ENCODE measurements around the gene CACFD1.

Gene CACFD1

GRCh38 chr9:133459476-133460404, at the start of gene CACFD1:
TSS of gene CACFD1 (plus strand) at chr9:133459978. CDS start at chr9:133460067, 89 bp downstream.
- peak; percentile 79 to 90 for DNase-seq (ENCODE audit: low read depth in 1 of 2, low spot score in 1 of 2)

DNA sequence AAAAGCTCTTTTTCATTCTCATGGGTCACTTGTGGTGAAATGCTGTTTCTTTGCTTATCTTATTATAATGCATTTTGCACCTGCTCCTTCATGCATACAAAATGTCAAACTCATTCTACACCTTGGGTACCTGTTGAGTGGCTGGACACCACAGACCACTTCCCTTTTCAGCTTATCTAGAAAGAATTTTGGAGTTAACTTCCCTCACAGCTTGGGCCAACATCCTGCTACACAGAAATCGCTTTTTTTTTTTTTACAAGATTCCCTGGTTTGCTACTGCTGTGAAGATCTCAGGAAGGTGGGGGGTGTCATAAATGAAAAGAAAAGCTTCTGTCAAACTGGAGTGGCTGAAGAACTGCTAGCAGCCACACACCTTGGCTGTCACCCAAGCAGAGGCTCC, 44.6 kb upstream of the CACFD1 start:
- no peak for DNase-seq (ENCODE audit: low read depth in 1 of 2, low spot score in 1 of 2)

GRCh38 chr9:133417541-133418461, 42.0 kb upstream of the CACFD1 start, which contains the start of gene REXO4:
TSS of gene REXO4 (minus strand) at chr9:133418010. CDS start at chr9:133417844, 166 bp downstream.
- DNase-seq (ENCODE audit: low read depth in 1 of 2, low spot score in 1 of 2), result peak; percentile 82 to 84

- DNase-seq (ENCODE audit: low read depth in 1 of 2, low spot score in 1 of 2), result no peak
Observed at GRCh38 chr9:133419005-133419404, 40.8 kb upstream of the CACFD1 start.

- no peak for DNase-seq (ENCODE audit: low read depth in 1 of 2, low spot score in 1 of 2)
Observed at GRCh38 chr9:133420392-133420827, 39.4 kb upstream of the CACFD1 start.

- DNase-seq (ENCODE audit: low read depth in 1 of 2, low spot score in 1 of 2), result no peak
Observed at GRCh38 chr9:133421615-133422542, 37.9 kb upstream of the CACFD1 start, which contains the start of gene ADAMTS13. TSS of gene ADAMTS13 (plus strand) at chr9:133422367. CDS start at chr9:133422444, 77 bp downstream.

DNA sequence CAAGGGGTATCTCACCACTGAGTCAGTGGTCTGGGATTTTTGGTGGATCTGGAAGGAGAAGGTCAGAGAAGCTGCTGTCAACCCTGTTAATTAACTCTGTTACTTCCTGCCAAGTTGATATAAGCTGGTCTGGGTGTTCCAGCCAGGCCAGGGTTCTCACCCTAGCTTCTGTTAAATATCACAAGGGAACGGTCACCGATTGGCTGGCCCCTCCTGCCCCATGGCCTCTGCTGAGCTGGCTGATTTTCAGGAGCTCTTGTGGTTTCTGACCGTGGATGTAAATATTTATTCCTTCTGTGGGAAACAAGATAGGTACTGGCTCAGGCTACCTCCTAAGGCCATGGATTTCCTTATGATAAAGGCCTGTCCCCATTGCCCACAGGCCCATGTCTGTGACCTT, 36.6 kb upstream of the CACFD1 start:
- no peak for DNase-seq (ENCODE audit: low read depth in 1 of 2, low spot score in 1 of 2)

GRCh38 chr9:133424187-133424586, 35.6 kb upstream of the CACFD1 start:
- no peak for DNase-seq (ENCODE audit: low read depth in 1 of 2, low spot score in 1 of 2)

GRCh38 chr9:133425049-133425632, 34.6 kb upstream of the CACFD1 start:
- DNase-seq (ENCODE audit: low read depth in 1 of 2, low spot score in 1 of 2), result no peak

GRCh38 chr9:133426011-133426410, 33.8 kb upstream of the CACFD1 start:
- DNase-seq (ENCODE audit: low read depth in 1 of 2, low spot score in 1 of 2), result no peak

- DNase-seq (ENCODE audit: low read depth in 1 of 2, low spot score in 1 of 2), result no peak
Observed at GRCh38 chr9:133427658-133428348, 32.0 kb upstream of the CACFD1 start.

- no peak for DNase-seq (ENCODE audit: low read depth in 1 of 2, low spot score in 1 of 2)
Observed at GRCh38 chr9:133428617-133429101, 31.1 kb upstream of the CACFD1 start.

GRCh38 chr9:133429214-133429613, 30.6 kb upstream of the CACFD1 start:
- no peak for DNase-seq (ENCODE audit: low read depth in 1 of 2, low spot score in 1 of 2)

- no peak for DNase-seq (ENCODE audit: low read depth in 1 of 2, low spot score in 1 of 2)
Observed at GRCh38 chr9:133429641-133430161, 30.1 kb upstream of the CACFD1 start.

- DNase-seq (ENCODE audit: low read depth in 1 of 2, low spot score in 1 of 2), result no peak
Observed at GRCh38 chr9:133430244-133430643, 29.5 kb upstream of the CACFD1 start.

DNA sequence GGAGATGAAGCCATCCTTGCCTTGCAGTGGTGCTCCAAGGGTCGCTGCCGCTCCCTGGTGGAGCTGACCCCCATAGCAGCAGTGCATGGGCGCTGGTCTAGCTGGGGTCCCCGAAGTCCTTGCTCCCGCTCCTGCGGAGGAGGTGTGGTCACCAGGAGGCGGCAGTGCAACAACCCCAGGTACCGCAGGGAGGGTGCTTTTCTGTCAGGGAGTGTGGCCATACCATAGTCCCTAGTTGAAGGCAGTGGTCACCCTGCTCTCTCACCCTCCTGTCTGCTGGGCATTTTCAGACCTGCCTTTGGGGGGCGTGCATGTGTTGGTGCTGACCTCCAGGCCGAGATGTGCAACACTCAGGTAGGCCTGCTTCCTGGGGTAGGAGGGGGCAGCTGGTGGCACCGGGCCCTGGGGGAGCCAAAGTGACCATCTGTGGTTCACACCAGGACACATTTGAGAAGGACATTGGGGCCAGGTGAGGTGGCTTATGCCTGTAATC, 26.4 kb upstream of the CACFD1 start:
- DNase-seq (ENCODE audit: low read depth in 1 of 2, low spot score in 1 of 2), result no peak

DNA sequence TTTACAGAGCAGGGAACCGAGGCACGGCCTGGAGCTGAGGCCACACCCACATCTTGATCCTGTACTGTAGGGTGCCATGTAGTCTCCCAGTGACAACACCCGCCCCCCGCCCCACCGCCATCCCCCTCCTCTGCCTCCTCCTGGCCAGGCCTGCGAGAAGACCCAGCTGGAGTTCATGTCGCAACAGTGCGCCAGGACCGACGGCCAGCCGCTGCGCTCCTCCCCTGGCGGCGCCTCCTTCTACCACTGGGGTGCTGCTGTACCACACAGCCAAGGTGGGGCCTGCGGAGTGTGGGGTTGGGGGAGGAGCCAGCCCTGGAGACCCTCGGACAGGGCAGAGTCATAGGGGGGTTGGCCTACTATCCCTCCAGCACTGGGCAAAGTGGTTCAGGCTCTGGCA, 23.1 kb upstream of the CACFD1 start:
- no peak for DNase-seq (ENCODE audit: low read depth in 1 of 2, low spot score in 1 of 2)

DNA sequence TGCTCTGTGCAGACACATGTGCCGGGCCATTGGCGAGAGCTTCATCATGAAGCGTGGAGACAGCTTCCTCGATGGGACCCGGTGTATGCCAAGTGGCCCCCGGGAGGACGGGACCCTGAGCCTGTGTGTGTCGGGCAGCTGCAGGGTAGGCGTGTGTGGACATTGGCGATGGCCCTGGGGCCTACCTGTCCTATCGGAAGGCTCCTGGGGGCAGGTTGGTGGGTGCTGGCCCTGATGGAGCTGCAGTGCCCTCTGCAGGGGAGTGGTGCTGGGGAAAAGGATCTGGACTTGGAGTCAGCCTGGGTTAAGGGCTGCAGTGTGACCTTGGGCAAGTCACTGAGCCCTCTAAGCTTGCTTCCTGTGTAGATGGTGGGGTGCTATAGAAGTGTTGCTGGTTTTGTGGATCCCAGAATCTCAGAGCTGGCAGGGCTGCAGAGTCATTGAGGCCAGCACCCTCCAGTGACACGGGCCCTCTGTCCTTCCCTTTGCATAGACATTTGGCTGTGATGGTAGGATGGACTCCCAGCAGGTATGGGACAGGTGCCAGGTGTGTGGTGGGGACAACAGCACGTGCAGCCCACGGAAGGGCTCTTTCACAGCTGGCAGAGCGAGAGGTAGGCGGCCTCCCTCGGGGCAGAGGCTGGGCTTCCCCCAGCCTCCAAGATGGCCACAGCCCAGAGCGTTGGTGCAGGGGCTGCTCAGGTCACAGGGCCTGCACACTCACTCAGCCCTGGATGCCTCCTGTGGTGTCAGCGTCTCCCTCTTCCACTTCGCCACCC, 21.8 kb upstream of the CACFD1 start:
- no peak for DNase-seq (ENCODE audit: low read depth in 1 of 2, low spot score in 1 of 2)
